ENCODE measurements around the gene DTYMK.
A peak's percentile ranks its signal among the peaks of the same experiment; 100 is the strongest.

The DTYMK gene

DNA sequence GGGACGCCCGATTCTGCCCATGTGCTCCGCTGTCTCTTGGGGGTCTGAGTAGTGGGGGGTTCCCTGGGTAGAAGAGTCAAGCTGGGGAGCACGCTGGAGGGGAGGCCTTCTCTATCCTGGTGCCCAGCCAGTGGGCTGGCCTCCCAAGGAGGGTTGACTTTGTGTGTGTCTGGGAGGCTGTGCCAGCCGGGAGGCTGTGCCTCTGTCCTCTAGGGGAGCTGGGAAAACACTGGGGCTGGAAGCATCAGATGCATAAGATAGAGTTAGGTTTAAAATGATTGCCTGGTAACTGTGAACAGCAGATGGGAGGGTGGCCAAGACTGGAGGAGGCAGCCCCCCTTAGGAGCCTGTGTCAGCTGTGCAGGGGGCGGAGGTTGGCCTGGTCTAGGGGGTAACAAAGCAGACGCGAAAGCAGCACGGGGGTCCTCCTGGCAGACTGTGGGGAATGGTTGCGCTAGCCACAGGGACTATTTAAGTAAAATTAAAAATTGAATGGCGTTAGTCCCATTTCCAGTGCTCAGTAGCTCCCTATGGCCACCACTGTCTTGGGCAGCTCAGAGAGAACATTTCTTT is 16.5 kb upstream of the DTYMK start:
- 54 to 65% methylated on average over 8 to 9 of the region's 11 CpGs for WGBS, 2 experiments (ENCODE audit: insufficient coverage in 2 of 2)
- Histone ChIP-seq H3K36me3 (ENCODE audit: control insufficient read depth, insufficient read depth, low read length) (peaks cover 41% of the 10 kb centered on the region), H3K4me1 (ENCODE audit: control insufficient read depth, insufficient read depth, low read length, poor library complexity, severe bottlenecking) (no peaks in the 10 kb centered on the region), H3K9me3 (ENCODE audit: control insufficient read depth, low read length) (peaks cover 13% of the 10 kb centered on the region), H3K27ac (ENCODE audit: low read depth, low read length, severe bottlenecking) (peak overlapping the region; percentile 71), H3K4me3 (ENCODE audit: extremely low read depth, insufficient read depth, low read length, poor library complexity, severe bottlenecking) (peak overlapping the region; percentile 68)

- peaks cover 13% of the 10 kb centered on the region for H3K9me3 ChIP-seq (ENCODE audit: control insufficient read depth, low read length)
- WGBS, 2 experiments (ENCODE audit: insufficient coverage in 2 of 2): 1 to 3% methylated on average over 47 to 74 of the region's 98 CpGs
- H3K4me3 ChIP-seq (ENCODE audit: extremely low read depth, insufficient read depth, low read length, poor library complexity, severe bottlenecking): peak overlapping the region; percentile 68
- no peaks in the 10 kb centered on the region for H3K4me1 ChIP-seq (ENCODE audit: control insufficient read depth, insufficient read depth, low read length, poor library complexity, severe bottlenecking)
- peak overlapping the region; percentile 91 for H3K27ac ChIP-seq (ENCODE audit: low read depth, low read length, severe bottlenecking)
- H3K36me3 ChIP-seq (ENCODE audit: control insufficient read depth, insufficient read depth, low read length): peaks cover 34% of the 10 kb centered on the region
Observed at GRCh38 chr2:241702155-241703031, 15.8 kb upstream of the DTYMK start.

GRCh38 chr2:241701399-241702154 is 15.0 kb upstream of the DTYMK start, which contains the start of gene ING5:
ING5 (plus strand) TSS chr2:241702039; CDS start chr2:241702066, 27 bp downstream.
- Histone ChIP-seq H3K27ac (ENCODE audit: low read depth, low read length, severe bottlenecking) (peak within 1 kb of the TSS; percentile 91), H3K9me3 (ENCODE audit: control insufficient read depth, low read length) (peaks cover 11% of the 10 kb centered on the region), H3K36me3 (ENCODE audit: control insufficient read depth, insufficient read depth, low read length) (peaks cover 26% of the 10 kb centered on the region), H3K4me3 (ENCODE audit: extremely low read depth, insufficient read depth, low read length, poor library complexity, severe bottlenecking) (peak within 1 kb of the TSS; percentile 68), H3K4me1 (ENCODE audit: control insufficient read depth, insufficient read depth, low read length, poor library complexity, severe bottlenecking) (no peaks in the 10 kb centered on the region)
- 0 to 1% methylated on average over 66 to 74 of the region's 96 CpGs for WGBS, 2 experiments (ENCODE audit: insufficient coverage in 2 of 2)

DNA sequence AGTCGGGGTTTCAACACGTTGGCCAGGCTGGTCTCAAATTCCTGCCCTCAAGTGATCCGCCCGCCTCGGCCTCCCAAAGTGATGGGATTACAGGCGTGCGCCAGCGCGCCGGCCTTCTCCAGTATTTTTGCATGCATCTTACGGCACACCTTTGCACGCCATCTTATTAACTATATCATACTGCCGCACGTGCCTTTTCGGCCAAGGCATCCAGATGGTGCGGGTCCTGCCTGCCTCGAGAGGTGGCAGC is 14.5 kb upstream of the DTYMK start:
- Histone ChIP-seq H3K36me3 (ENCODE audit: control insufficient read depth, insufficient read depth, low read length) (peaks cover 23% of the 10 kb centered on the region), H3K27ac (ENCODE audit: low read depth, low read length, severe bottlenecking) (peak overlapping the region; percentile 91), H3K4me3 (ENCODE audit: extremely low read depth, insufficient read depth, low read length, poor library complexity, severe bottlenecking) (peak overlapping the region; percentile 55), H3K4me1 (ENCODE audit: control insufficient read depth, insufficient read depth, low read length, poor library complexity, severe bottlenecking) (no peaks in the 10 kb centered on the region), H3K9me3 (ENCODE audit: control insufficient read depth, low read length) (peaks cover 6% of the 10 kb centered on the region)
- WGBS, 2 experiments (ENCODE audit: insufficient coverage in 2 of 2): 0 to 3% methylated on average over 8 to 16 of the region's 17 CpGs

DNA sequence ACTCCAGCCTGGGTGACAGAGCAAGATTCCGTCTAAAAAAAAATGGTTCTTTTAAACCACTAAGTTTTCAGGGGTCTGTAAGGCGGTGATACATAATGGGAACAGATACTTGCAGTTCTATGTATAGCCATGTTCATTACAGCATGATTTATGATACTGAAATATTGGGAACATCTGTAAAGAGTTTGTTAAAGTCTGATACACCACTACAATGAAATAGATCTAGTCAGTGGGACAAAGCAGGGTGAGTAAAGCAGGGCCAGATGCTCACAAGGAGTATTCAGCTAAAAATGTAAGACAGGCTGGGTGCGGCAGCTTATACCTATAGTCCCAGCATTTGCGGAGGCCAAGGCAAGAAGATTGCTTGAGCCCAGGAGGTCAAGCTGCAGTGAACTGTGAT is 9.0 kb upstream of the DTYMK start:
- Histone ChIP-seq H3K4me1 (ENCODE audit: control insufficient read depth, insufficient read depth, low read length, poor library complexity, severe bottlenecking) (peaks cover 5% of the 10 kb centered on the region), H3K36me3 (ENCODE audit: control insufficient read depth, insufficient read depth, low read length) (peaks cover 50% of the 10 kb centered on the region), H3K4me3 (ENCODE audit: extremely low read depth, insufficient read depth, low read length, poor library complexity, severe bottlenecking) (no peak overlapping the region), H3K27ac (ENCODE audit: low read depth, low read length, severe bottlenecking) (no peak overlapping the region), H3K9me3 (ENCODE audit: control insufficient read depth, low read length) (no peaks in the 10 kb centered on the region)
- WGBS, 2 experiments (ENCODE audit: insufficient coverage in 2 of 2): 95 to 96% methylated on average over 3 to 4 of the region's 4 CpGs

DNA sequence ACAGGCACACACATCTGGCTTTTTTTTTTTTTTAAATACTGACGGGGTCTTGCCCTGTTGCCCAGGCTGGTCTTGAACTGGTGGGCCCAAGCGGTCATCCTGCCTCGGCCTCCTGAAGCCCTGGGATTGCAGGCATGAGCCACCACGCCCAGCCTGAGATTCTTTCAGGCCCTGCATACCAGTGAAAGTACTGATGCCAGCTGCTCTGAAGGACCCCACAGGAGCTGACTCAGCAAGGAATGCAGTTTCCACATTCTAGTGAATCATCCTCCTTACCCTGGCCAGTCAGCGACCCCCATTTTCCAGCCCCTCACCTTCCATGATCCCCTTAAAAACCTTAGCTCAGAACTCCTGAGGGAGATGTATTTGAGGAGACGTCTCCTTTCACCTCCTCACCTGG is 5.8 kb upstream of the DTYMK start:
- Histone ChIP-seq H3K36me3 (ENCODE audit: control insufficient read depth, insufficient read depth, low read length) (peaks cover 64% of the 10 kb centered on the region), H3K9me3 (ENCODE audit: control insufficient read depth, low read length) (no peaks in the 10 kb centered on the region), H3K27ac (ENCODE audit: low read depth, low read length, severe bottlenecking) (no peak overlapping the region), H3K4me1 (ENCODE audit: control insufficient read depth, insufficient read depth, low read length, poor library complexity, severe bottlenecking) (peaks cover 11% of the 10 kb centered on the region), H3K4me3 (ENCODE audit: extremely low read depth, insufficient read depth, low read length, poor library complexity, severe bottlenecking) (no peak overlapping the region)
- WGBS, 2 experiments (ENCODE audit: insufficient coverage in 2 of 2): 87 to 89% methylated on average over 4 to 6 of the region's 6 CpGs

- peaks cover 60% of the 10 kb centered on the region for H3K36me3 ChIP-seq (ENCODE audit: control insufficient read depth, insufficient read depth, low read length)
- 85 to 90% methylated on average over 6 of the region's 6 CpGs for WGBS, 2 experiments (ENCODE audit: insufficient coverage in 2 of 2)
- H3K4me1 ChIP-seq (ENCODE audit: control insufficient read depth, insufficient read depth, low read length, poor library complexity, severe bottlenecking): peaks cover 17% of the 10 kb centered on the region
Observed at GRCh38 chr2:241690202-241690717, 3.6 kb upstream of the DTYMK start.

GRCh38 chr2:241689306-241689705 is 2.7 kb upstream of the DTYMK start:
- 89 to 98% methylated on average over 9 of the region's 10 CpGs for WGBS, 2 experiments (ENCODE audit: insufficient coverage in 2 of 2)
- Histone ChIP-seq H3K9me3 (ENCODE audit: control insufficient read depth, low read length) (no peaks in the 10 kb centered on the region), H3K4me3 (ENCODE audit: extremely low read depth, insufficient read depth, low read length, poor library complexity, severe bottlenecking) (no peak overlapping the region), H3K27ac (ENCODE audit: low read depth, low read length, severe bottlenecking) (no peak overlapping the region), H3K4me1 (ENCODE audit: control insufficient read depth, insufficient read depth, low read length, poor library complexity, severe bottlenecking) (peaks cover 18% of the 10 kb centered on the region), H3K36me3 (ENCODE audit: control insufficient read depth, insufficient read depth, low read length) (peaks cover 59% of the 10 kb centered on the region)

More at GRCh38 chr2:241690202-241690717, 3.6 kb upstream of the DTYMK start:
- Histone ChIP-seq H3K4me3 (ENCODE audit: extremely low read depth, insufficient read depth, low read length, poor library complexity, severe bottlenecking) (no peak overlapping the region), H3K27ac (ENCODE audit: low read depth, low read length, severe bottlenecking) (no peak overlapping the region), H3K9me3 (ENCODE audit: control insufficient read depth, low read length) (no peaks in the 10 kb centered on the region)

GRCh38 chr2:241686324-241686649 is 328 bp downstream of the DTYMK start:
- Histone ChIP-seq H3K4me3 (ENCODE audit: extremely low read depth, insufficient read depth, low read length, poor library complexity, severe bottlenecking) (peak overlapping the region; percentile 93), H3K27ac (ENCODE audit: low read depth, low read length, severe bottlenecking) (peak overlapping the region; percentile 67), H3K9me3 (ENCODE audit: control insufficient read depth, low read length) (no peaks in the 10 kb centered on the region), H3K4me1 (ENCODE audit: control insufficient read depth, insufficient read depth, low read length, poor library complexity, severe bottlenecking) (peaks cover 18% of the 10 kb centered on the region), H3K36me3 (ENCODE audit: control insufficient read depth, insufficient read depth, low read length) (peaks cover 60% of the 10 kb centered on the region)
- 0% methylated on average over 29 to 32 of the region's 37 CpGs for WGBS, 2 experiments (ENCODE audit: insufficient coverage in 2 of 2)

DNA sequence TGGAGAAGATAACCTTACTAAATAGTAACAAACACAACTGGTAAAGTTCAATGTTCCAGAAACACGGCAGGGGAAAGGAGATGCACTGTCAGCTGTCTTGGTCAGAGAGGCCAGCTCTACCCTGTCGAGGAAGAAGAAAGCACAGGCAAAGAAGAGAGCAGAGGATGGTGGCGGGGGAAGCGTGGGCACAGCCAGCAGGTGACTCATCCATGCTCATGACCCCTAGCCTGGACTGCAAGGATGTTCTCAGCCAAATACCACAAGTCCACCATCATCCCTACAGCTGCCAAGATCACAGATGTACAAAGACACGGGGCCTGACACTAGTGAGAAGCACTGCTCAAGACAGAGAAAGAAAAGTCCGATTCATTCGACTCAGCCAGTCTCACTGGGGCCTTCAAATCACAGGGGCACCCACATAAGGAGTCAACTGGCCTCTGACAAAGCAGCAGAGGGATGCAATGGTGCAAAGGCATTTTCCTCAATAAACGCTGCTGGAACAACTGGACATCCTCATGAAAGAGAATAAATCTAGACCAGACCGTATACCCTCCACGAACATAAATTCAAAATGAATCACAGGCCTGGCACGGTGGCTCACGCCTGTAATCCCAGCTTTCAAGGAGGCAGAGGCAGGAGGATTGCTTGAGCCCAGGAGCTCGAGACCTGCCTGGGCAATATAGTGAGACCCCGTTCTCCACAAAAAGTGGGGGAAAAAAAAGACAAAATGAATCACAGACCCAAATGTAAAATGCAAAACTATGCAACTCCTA is 5.6 kb downstream of the DTYMK start:
- 90 to 96% methylated on average over 10 to 11 of the region's 14 CpGs for WGBS, 2 experiments (ENCODE audit: insufficient coverage in 2 of 2)
- Histone ChIP-seq H3K36me3 (ENCODE audit: control insufficient read depth, insufficient read depth, low read length) (peaks cover 87% of the 10 kb centered on the region), H3K9me3 (ENCODE audit: control insufficient read depth, low read length) (no peaks in the 10 kb centered on the region), H3K4me1 (ENCODE audit: control insufficient read depth, insufficient read depth, low read length, poor library complexity, severe bottlenecking) (peaks cover 18% of the 10 kb centered on the region), H3K27ac (ENCODE audit: low read depth, low read length, severe bottlenecking) (peak overlapping the region; percentile 33), H3K4me3 (ENCODE audit: extremely low read depth, insufficient read depth, low read length, poor library complexity, severe bottlenecking) (no peak overlapping the region)

Measured in mesodermal cell (in vitro differentiated cells).